Measurements from ENCODE around the gene KCNT2.
"Not testable (repeated sequence)": the region's sequence is repeated elsewhere in the genome, so short reads cannot be mapped to it uniquely, and the experiment has no call there.

Gene KCNT2

GRCh38 chr1:196590012-196590708 lies 18.1 kb downstream of the KCNT2 start:
- DNase-seq = no peak

GRCh38 chr1:196584696-196585095 lies 23.5 kb downstream of the KCNT2 start:
- DNase-seq = no peak

DNA sequence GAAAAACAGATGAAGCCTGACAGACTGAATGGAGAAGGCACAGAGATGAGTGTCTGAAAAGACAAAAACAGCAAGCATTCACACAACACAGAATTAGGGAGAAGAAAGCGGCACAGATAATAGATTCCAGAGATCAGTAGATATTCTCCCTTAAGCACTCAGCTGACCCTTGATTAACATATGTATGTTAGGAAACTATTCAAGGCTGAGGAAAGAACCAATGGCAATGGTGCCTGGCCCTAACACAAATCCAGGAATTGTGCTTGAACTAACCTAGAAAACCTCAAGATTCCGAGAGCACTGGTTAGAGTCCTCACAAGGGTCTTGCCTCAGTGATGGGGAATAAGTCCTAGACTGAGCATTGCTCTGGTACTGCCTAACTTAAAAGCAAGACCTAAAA lies 30.9 kb downstream of the KCNT2 start:
- no peak for DNase-seq

DNA sequence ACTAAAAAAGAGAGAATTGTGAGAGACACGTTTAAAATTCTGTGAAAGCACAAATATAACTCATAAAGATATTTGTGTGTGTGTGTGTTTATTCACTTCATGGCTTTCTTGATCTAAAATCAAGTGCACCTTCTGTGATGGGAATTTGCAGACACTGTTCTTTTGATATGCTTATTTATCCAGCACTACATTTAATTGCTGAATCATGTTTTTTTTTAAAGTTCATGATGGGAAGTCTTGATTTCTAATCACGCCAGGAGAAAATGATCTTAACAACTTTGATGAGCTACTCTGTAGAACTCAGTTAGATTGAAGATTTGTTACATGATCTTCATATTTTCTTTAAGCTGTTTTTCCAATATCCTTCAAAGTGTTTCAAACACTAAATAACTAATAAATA lies 35.0 kb downstream of the KCNT2 start:
- DNase-seq = no peak

- DNase-seq = no peak
Observed at GRCh38 chr1:196567238-196567637, 41.0 kb downstream of the KCNT2 start.

DNA sequence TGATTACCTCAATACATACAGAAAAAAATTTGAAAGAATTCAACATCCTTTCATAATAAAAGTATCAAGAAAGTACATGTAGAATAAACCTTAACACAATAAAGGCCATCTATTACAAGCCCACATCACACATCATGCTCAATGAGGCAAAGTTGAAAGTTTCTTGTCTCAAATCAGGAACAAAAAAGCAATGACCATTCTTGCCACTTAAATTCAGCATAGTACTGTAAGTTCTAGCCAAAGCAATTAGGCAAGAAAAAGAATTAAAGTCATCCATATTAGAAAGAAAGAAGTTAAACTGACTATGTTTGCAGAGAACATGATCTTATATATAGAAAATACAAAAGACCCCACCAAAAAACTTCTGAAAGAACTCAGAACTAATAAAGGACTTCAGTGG lies 44.5 kb downstream of the KCNT2 start:
- no peak for DNase-seq

GRCh38 chr1:196559314-196559713 lies 48.9 kb downstream of the KCNT2 start:
- no peak for DNase-seq

DNA sequence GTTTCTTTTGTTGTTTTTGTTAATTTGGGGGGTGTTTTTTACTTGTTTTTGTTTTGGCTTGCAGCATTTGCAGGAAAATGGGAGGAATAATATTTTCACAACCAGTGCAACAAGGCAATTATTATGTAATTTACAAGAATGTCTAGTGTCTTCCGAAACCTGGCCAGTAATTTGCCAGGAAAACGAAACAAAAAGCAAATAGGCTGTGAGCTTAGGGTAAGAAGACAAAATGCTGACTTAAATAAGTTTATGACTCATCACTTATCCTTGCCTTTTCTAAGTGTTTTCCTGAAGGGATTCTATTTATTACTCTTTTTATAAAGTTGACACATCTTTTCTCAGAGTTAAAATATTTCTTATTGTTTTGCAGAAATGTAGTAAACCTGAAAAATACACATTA lies 49.8 kb downstream of the KCNT2 start:
- no peak for DNase-seq

DNA sequence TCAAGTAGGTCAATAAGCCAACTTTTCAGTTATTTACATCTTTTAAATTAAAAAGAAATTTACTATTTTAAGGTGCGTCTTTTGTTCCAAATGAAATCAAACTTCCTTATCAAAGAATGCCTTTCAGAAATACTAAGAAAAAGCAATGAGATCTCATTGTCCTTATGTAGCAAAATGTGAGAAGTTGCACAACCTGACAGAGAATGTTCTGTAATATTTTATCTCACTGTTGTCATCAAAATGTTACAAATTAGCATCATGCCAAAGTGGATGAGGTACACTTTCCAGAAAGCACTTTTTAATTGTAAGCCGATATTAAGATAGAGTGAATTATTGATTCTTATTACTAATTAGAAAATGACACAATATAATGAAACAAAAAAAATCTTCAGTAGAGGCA lies 50.4 kb downstream of the KCNT2 start:
- DNase-seq = no peak

DNA sequence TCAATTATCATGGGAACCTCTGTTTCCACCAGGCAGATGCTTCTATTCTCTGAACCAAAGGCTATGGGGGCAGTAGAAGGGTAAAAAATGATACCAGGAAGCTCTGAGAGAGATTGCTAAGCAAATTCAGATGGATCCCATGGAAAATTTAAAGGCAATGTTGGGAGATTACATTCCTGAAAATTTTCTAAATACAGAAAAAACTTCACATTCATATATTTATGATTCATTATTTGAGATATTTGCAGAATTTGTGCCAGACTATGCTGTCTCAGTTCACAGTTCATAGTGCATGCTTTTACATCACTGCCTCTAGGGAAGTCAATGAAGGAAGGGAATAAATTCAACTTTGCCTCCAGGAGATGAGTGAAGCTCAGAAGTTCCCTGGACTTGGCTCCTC lies 57.5 kb downstream of the KCNT2 start:
- no peak for DNase-seq

- no peak for DNase-seq
Observed at GRCh38 chr1:196546272-196547111, 61.7 kb downstream of the KCNT2 start.

DNA sequence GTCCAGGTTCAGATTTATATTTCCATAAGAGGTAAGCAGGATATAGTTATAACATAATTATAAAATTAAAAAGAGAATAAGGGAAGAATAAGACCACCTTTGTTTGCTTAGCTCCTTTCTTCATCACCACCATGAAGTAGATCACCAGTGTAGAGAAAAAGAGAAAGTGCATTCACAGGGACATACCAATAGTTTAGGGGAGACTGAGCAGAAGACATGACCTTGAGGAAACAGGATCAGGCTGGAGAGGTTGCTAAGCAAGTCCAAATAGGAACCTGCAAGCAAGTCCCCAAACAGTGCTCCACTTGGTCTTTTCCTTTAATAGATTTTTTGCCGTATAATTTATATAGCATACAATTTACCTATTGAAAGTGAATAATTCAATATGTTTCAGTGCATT lies 63.0 kb downstream of the KCNT2 start:
- no peak for DNase-seq

- DNase-seq = no peak
Observed at GRCh38 chr1:196544617-196545016, 63.6 kb downstream of the KCNT2 start.

DNA sequence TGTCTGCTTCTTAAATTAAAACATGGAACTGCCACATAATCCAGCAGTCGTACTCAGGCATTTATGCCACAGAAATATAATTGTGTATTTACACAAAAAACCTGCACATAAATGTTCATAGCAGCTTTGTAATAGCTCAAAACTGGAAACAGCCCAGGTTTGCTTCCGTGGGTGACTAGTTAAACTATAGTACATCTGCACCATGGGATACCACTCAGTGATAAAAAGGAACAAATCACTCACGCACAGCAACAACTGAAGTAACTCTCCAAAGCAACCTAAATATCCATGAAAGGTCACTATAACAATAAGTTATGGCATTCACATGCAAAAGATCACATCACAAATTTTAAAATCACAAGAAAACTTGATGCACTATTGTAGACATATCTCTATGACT lies 64.4 kb downstream of the KCNT2 start:
- no peak for DNase-seq

- DNase-seq = no peak
Observed at GRCh38 chr1:196538473-196538872, 69.8 kb downstream of the KCNT2 start.

DNA sequence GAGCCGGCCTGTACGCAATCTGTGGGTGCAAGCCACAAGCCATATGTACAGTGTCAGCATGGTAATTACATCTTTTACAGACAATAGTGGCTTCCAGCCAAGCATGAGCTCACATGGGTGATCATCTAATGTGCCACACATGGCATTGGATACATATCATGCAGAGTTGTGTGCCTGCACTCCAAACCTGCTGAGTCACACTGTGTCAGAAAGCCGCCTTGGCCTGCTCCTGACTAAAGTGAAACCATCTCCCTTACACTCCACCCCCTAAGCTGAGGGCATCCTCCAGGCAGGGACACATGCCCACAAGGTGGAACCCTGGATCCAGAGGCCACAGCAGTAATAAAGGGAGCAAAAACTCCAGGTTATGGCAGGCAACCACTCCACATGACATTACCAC lies 72.5 kb downstream of the KCNT2 start:
- no peak for DNase-seq

DNA sequence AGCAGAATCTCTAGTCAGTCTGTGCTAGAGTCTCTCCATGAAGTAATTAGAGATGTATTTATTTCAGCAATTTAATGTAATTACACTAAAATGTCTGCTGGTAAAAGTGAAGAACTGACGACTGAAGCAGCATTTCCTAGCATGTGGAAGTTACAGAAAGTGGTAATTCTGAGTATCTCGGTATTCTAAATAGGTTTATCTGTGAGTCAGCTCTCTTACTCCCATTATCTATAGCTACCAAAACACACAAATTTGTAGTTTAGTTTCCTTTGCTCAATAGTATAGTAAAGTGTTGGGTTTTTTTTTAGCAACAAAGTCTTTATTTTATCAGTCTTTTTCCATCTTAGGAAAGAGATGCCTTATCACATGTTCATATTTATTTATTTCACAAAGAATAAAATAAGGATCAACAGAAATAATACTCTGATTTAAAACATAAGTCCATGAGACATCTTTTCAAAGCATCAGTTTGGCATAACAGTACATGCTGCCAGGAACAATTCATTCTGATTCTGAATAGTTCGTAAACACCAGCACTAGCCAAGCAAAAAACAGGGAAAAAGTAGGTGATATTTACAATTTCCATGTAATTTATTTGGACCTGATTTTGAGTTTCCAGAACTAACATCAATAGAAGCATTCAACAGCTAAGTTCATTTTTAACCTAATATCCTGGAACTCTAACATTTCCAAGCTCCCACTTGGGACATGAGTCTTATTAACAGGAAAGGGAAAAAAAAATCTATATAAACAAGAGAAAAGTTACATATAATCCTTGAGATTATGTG lies 76.3 kb downstream of the KCNT2 start:
- DNase-seq = no peak

- no peak for DNase-seq
Observed at GRCh38 chr1:196527919-196528318, 80.3 kb downstream of the KCNT2 start.

DNA sequence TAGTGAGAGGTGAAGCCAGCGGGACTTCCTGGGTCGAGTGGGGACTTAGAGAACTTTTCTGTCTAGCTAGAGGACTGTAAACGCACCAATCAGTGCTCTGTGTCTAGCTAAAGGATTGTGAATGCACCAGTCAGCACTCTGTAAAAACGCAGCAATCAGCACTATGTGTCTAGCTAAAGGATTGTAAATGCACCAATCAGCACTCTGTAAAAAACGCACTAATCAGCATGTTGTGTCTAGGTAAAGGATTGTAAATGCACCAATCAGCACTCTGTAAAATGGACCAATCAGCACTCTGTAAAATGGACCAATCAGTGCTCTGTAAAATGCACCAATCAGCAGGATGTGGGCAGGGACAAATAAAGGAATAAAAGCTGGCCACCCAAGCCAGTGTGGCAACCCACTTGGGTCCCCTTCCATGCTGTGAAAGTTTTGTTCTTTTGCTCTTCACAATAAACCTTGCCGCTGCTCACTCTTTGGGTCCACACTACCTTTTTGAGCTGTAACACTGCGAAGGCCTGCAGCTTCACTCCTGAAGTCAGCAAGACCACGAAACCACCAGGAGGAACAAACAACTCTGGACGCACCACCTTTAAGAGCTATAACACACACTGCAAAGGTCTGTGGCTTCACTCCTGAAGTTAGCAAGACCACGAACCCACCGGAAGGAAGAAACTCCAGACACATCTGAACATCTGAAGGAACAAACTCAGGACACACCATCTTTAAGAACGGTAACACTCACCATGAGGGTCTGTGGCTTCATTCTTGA lies 85.5 kb downstream of the KCNT2 start:
- DNase-seq = not testable (repeated sequence)

DNA sequence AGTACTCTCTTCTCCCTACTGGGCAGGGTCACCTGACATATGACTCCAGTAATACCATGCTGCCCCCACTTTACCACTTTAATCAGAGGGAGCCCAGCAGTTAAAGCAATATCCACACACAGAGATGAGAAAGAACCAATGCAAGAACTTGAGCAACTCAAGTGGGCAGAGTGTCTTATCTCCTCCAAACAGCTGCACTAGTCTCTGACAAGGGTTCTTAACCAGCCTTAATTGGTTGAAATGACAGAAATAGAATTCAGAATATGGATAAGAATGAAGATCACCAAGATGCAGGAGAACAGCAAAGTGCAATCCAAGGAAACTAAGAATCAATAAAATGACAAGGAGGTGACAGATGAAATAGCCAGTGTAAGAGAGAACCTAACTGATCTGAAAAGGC lies 91.0 kb downstream of the KCNT2 start:
- no peak for DNase-seq

- no peak for DNase-seq
Observed at GRCh38 chr1:196516373-196516772, 91.9 kb downstream of the KCNT2 start.

DNA sequence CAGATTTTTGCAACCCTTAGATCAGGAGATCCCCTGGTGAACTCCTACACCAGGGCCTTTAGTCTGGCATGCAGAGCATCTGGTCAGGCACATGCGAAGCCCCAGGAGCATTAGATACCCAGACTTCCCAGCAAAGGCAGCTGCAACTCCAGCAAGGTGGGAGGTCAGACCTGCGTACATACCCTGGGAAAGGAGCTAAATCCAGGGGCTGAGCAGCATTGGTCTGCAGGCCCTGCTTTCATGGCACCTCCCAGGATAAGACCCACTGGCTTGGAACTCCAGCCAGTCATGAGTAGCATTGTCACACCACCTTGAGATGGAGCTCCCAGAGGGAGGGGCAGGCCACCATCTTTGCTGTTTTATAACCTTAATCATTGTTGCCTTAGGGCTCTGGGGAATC lies 92.3 kb downstream of the KCNT2 start:
- no peak for DNase-seq

- no peak for DNase-seq
Observed at GRCh38 chr1:196513821-196514220, 94.4 kb downstream of the KCNT2 start.
